Stimulated activated CD4-positive, alpha-beta T cell treated with anti-CD3 and anti-CD28 coated beads, TNF-alpha, amount 100 ng/mL, for 4 hours (primary cell): ENCODE data around the gene SLC16A9.
"Not testable (repeated sequence)": the region's sequence is repeated elsewhere in the genome, so short reads cannot be mapped to it uniquely, and the experiment has no call there.

Source experiments
- DNase-seq, 3 experiments: peaks; one replicate each; pipeline ENCODE4 v3.0.0-alpha.2; 2020; ENCODE audit warnings: low read depth in 3 of 3

Gene SLC16A9

GRCh38 chr10:59674215-59674836 is 35.3 kb downstream of the SLC16A9 start:
- no peak for DNase-seq

GRCh38 chr10:59672150-59672875 is 37.3 kb downstream of the SLC16A9 start:
- DNase-seq = no peak

- DNase-seq = no peak
These were observed 39.4 kb downstream of the SLC16A9 start for GRCh38 chr10:59670269-59670668.

- DNase-seq = no peak
These were observed 41.6 kb downstream of the SLC16A9 start for GRCh38 chr10:59668096-59668495.

GRCh38 chr10:59666310-59666709 is 43.3 kb downstream of the SLC16A9 start:
- no peak for DNase-seq

GRCh38 chr10:59663213-59663612 is 46.4 kb downstream of the SLC16A9 start:
- DNase-seq = not testable (repeated sequence)

GRCh38 chr10:59657724-59658123 is 51.9 kb downstream of the SLC16A9 start:
- no peak for DNase-seq

GRCh38 chr10:59655309-59655708 is 54.3 kb downstream of the SLC16A9 start:
- no peak for DNase-seq

- no peak for DNase-seq
These were observed 55.6 kb downstream of the SLC16A9 start for GRCh38 chr10:59654007-59654406.

GRCh38 chr10:59651902-59652301 is 57.7 kb downstream of the SLC16A9 start:
- DNase-seq = no peak

- DNase-seq = no peak
These were observed 59.9 kb downstream of the SLC16A9 start for GRCh38 chr10:59649606-59650346.

GRCh38 chr10:59648711-59649201 is 60.9 kb downstream of the SLC16A9 start:
- no peak for DNase-seq

GRCh38 chr10:59644841-59645240 is 64.8 kb downstream of the SLC16A9 start:
- DNase-seq = no peak

GRCh38 chr10:59641688-59642087 is 68.0 kb downstream of the SLC16A9 start:
- DNase-seq = not testable (repeated sequence)

GRCh38 chr10:59635502-59636290 is 74.0 kb downstream of the SLC16A9 start:
- DNase-seq = no peak

- DNase-seq = no peak
These were observed 75.5 kb downstream of the SLC16A9 start for GRCh38 chr10:59634102-59634501.

GRCh38 chr10:59633063-59633462 is 76.6 kb downstream of the SLC16A9 start:
- no peak for DNase-seq

GRCh38 chr10:59631882-59632807 is 77.5 kb downstream of the SLC16A9 start:
- no peak for DNase-seq

GRCh38 chr10:59631237-59631636 is 78.4 kb downstream of the SLC16A9 start:
- no peak for DNase-seq

GRCh38 chr10:59628965-59629364 is 80.7 kb downstream of the SLC16A9 start:
- DNase-seq = no peak

GRCh38 chr10:59628456-59628855 is 81.2 kb downstream of the SLC16A9 start:
- DNase-seq = no peak
